GM12878 (cell line): ENCODE data around the gene HSPBAP1. TPM values are rescaled to one million over a fixed set of nuclear protein-coding genes. Genes with fewer than 3 reads are reported as not detected.

ENCODE experiments used
- ATAC-seq: fragments of 200-7000 bp; cut with Tn5 transposase; 3 replicates; pipeline ENCODE4 v1.9.1; 2020; ENCODE audit warnings: mild to moderate bottlenecking, moderate library complexity
- BruUV-seq: library from RNA; stranded (reverse); fragments of 400-500 nt; replicated peaks from 2 replicates; lab custom pipeline; 2021; lab: Mats Ljungman, UMichigan
- CTCF ChIA-PET: fragments of 300-600 bp; sonication (Branson Sonifier 250); formaldehyde crosslinking; extraction: SDS; loops from one replicate; lab custom pipeline; 2021; ENCODE audit warnings: inconsistent platforms; lab: Yijun Ruan, JAX
- POLR2A ChIA-PET: fragments of 350-600 bp; formaldehyde crosslinking; extraction: SDS; loops from one replicate; lab custom pipeline; 2021; ENCODE audit warnings: inconsistent platforms; lab: Charles Lee
- RAD21 ChIA-PET: fragments of 300-600 bp; sonication (Branson Sonifier 250); formaldehyde crosslinking; loops from one replicate; lab custom pipeline; 2023; ENCODE audit warnings: antibody characterized with exemption; ENCODE audit not compliant: unreplicated experiment; lab: Charles Lee
- SMC1A ChIA-PET: fragments of 300-600 bp; sonication (Branson Sonifier 250); formaldehyde crosslinking; loops from one replicate; lab custom pipeline; 2023; ENCODE audit not compliant: unreplicated experiment, uncharacterized antibody; lab: Charles Lee
- DNase-seq: peaks from one replicate; pipeline ENCODE4 v3.0.0-alpha.2; 2011; ENCODE audit warnings: low read depth, low spot score
- FAIRE-seq: peaks from 3 replicates; lab custom pipeline; 2011; peaks lifted over from hg19 to GRCh38; lab: Jason Lieb, UNC
- H2AFZ ChIP-seq: 2 replicates; pipeline ENCODE4 v1.6.0; 2011; ENCODE audit warnings: low read depth, low read length, control low read depth; ENCODE audit not compliant: control insufficient read depth
- H3K27ac ChIP-seq: 2 replicates; pipeline ENCODE4 v1.5.1; 2011; ENCODE audit warnings: control low read depth; ENCODE audit not compliant: control insufficient read depth, insufficient read depth
- H3K27me3 ChIP-seq, 2 experiments: replicated peaks in 1 of 2; 2 replicates each; pipeline versions ENCODE4 v1.6.0 to v1.6.1; 2011; ENCODE audit warnings: low read length in 1 of 2; ENCODE audit not compliant: control insufficient read depth in 2 of 2, insufficient read depth in 2 of 2
- H3K36me3 ChIP-seq, 2 experiments: 2 replicates each; pipeline ENCODE4 v1.5.1; 2011; ENCODE audit warnings: low read length in 1 of 2; ENCODE audit not compliant: control insufficient read depth in 2 of 2, insufficient read depth in 2 of 2
- H3K4me1 ChIP-seq: 2 replicates; pipeline ENCODE4 v1.6.1; 2011; ENCODE audit warnings: mild to moderate bottlenecking, low read length, moderate library complexity, mixed read lengths; ENCODE audit not compliant: control insufficient read depth, insufficient read depth
- H3K4me2 ChIP-seq: 2 replicates; pipeline ENCODE4 v1.6.0; 2011; ENCODE audit warnings: control low read depth; ENCODE audit not compliant: control insufficient read depth, insufficient read depth
- H3K4me3 ChIP-seq: fragments of 200-600 bp; sonication (generic); 2 replicates; pipeline ENCODE4 v1.5.1; 2016
- H3K79me2 ChIP-seq: 2 replicates; pipeline ENCODE4 v1.6.0; 2011; ENCODE audit warnings: low read length; ENCODE audit not compliant: control insufficient read depth, insufficient read depth
- H3K9ac ChIP-seq: 2 replicates; pipeline ENCODE4 v1.8.0; 2011; ENCODE audit warnings: low read length, control low read depth, mixed read lengths; ENCODE audit not compliant: control insufficient read depth, insufficient read depth
- H3K9me3 ChIP-seq: replicated peaks from 3 replicates; pipeline ENCODE4 v1.5.1; 2011; ENCODE audit warnings: mild to moderate bottlenecking, low read length; ENCODE audit not compliant: control insufficient read depth, insufficient read depth
- H4K20me1 ChIP-seq: 2 replicates; pipeline ENCODE4 v1.6.0; 2011; ENCODE audit not compliant: control insufficient read depth, insufficient read depth
- ATF3 ChIP-seq: IDR thresholded peaks from 2 replicates; pipeline ENCODE4 v1.6.1; 2011; ENCODE audit warnings: low read depth, mild to moderate bottlenecking, low read length, moderate library complexity, borderline replicate concordance; ENCODE audit errors: extremely low read depth
- BCL11A ChIP-seq: IDR thresholded peaks from 2 replicates; pipeline ENCODE4 v1.6.1; 2011; ENCODE audit warnings: low read depth, low read length
- NR2F1 ChIP-seq: fragments of 450-650 bp; conservative IDR thresholded peaks from 2 replicates; pipeline ENCODE4 v1.6.1; 2017; ENCODE audit warnings: mild to moderate bottlenecking
- PAX5 ChIP-seq: IDR thresholded peaks from 2 replicates; pipeline ENCODE4 v1.6.1; 2011; ENCODE audit warnings: low read depth, low read length, borderline replicate concordance
- RAD21 ChIP-seq: IDR thresholded peaks from 2 replicates; pipeline ENCODE4 v1.6.1; 2011; ENCODE audit warnings: mild to moderate bottlenecking, low read depth, low read length, moderate library complexity; ENCODE audit not compliant: insufficient read depth
- RAD51 ChIP-seq: fragments of 450-650 bp; IDR thresholded peaks from 2 replicates; pipeline ENCODE4 v1.6.1; 2016; ENCODE audit warnings: moderate library complexity, mild to moderate bottlenecking, inconsistent platforms
- RBBP5 ChIP-seq: fragments of 200-600 bp; sonication (generic); conservative IDR thresholded peaks from 2 replicates; pipeline ENCODE4 v1.6.1; 2016
- RELA ChIP-seq: fragments of 450-650 bp; IDR thresholded peaks from 2 replicates; pipeline ENCODE4 v1.8.0; 2014; ENCODE audit warnings: borderline replicate concordance; ENCODE audit not compliant: partially characterized antibody
- SP1 ChIP-seq: IDR thresholded peaks from one replicate; pipeline ENCODE4 v1.6.1; 2011; ENCODE audit warnings: low read depth, low read length
- ZNF687 ChIP-seq: fragments of 450-650 bp; IDR thresholded peaks from 2 replicates; pipeline ENCODE4 v1.6.1; 2017; ENCODE audit warnings: mild to moderate bottlenecking, moderate library complexity
- WGBS: methylation state at CpG from one replicate; pipeline ENCODE4 v1.1.6; 2016; ENCODE audit warnings: low lambda C conversion rate; ENCODE audit not compliant: insufficient replicate concordance, insufficient coverage; ENCODE audit errors: missing lambda C conversion rate; 5-methylcytosine and 5-hydroxymethylcytosine counted together
- in situ Hi-C: fragments of 300-500 bp; cut with MboI; formaldehyde crosslinking; loops from 9 replicates; pipeline ENCODE4 v1.14.3; 2018; ENCODE audit warnings: mixed read lengths
- intact Hi-C: fragments of 100-400 bp; cut with micrococcal nuclease; formaldehyde crosslinking; loops from one replicate; pipeline ENCODE4 v1.14.2; 2022; ENCODE audit not compliant: unreplicated experiment
- polyA plus RNA-seq, 11 experiments: library from polyadenylated mRNA; depleted of rRNA in 4 of 11; unstranded in 6 of 11; stranded (reverse) in 5 of 11; fragments of >200 nt; fragmentation: Nextera tagmentation in 4 of 11; fragmentation: Illumina TruSeq in 1 of 11; extraction: Ambion mirVana in 4 of 11; extraction: Trizol in 1 of 11; gene quantifications; 1 replicate in 1 of 11; 2 replicates in 10 of 11; pipeline versions ENCODE4 v1.2.1 to v1.2.3, GENCODE V29; 2011 to 2016; ENCODE audit warnings: inconsistent platforms in 2 of 11, missing spikeins in 2 of 11, low read depth in 1 of 11
- total RNA-seq, 4 experiments: library from RNA; depleted of rRNA in 3 of 4; stranded (reverse); fragments of >200 nt in 3 of 4; fragmentation: Illumina TruSeq in 1 of 4; extraction: Trizol in 1 of 4; gene quantifications; 2 replicates each; pipeline versions ENCODE4 v1.2.1 to v1.2.3, GENCODE V29; 2013 to 2021

HSPBAP1 gene
- total and polyA plus RNA-seq, 10 of the 15 experiments (the other 5 are each of a cell fraction or from before 2014, with no cell fraction given): 3.2 to 10.3 (median 7.9) TPM

GRCh38 chr3:122691195-122691594 is 102.4 kb downstream of the HSPBAP1 start (continued):
- peak; percentile 27; the same call in 1 of the 2 replicates for TF ChIP-seq ZNF687
- TF ChIP-seq, all 136 proteins: peak for 16

- ChIA-PET POLR2A (interaction anchor here (0.6 kb wide), 1 partner anchor 143 kb away, joined by 6 read pairs; no protein-coding TSS in a partner anchor), SMC1A (interaction anchor here (1.7 kb wide), 1 partner anchor 11 kb away, joined by 6 read pairs; no protein-coding TSS in a partner anchor), RAD21 (interaction anchor here (1.0 kb wide), 1 partner anchor 10 kb away, joined by 3 read pairs; no protein-coding TSS in a partner anchor), CTCF (interaction anchor here (1.5 kb wide), 1 partner anchor 11 kb away, joined by 5 read pairs; no protein-coding TSS in a partner anchor)
- Histone ChIP-seq H2AFZ (no peak overlapping the region), H3K79me2 (peaks cover 4% of the 10 kb centered on the region; the same call in 1 of the 2 replicates), H4K20me1 (0 out of 2 replicates have a peak, but pooled peaks cover 2% of the 10 kb centered on the region), H3K4me1 (peaks cover 14% of the 10 kb centered on the region), H3K36me3 (peaks cover 3 to 22% of the 10 kb centered on the region in 2 experiments), H3K27me3 (no peaks in the 10 kb centered on the region), H3K9me3 (peaks cover 2% of the 10 kb centered on the region; the same call in 1 of the 3 replicates), H3K27ac (no peak overlapping the region), H3K4me3 (no peak overlapping the region), H3K9ac (no peak overlapping the region), H3K4me2 (no peak overlapping the region)
- in situ Hi-C loops (no loop called here), intact Hi-C loops (no loop called here)
- DNase-seq (no peak), ATAC-seq (no peak), FAIRE-seq (no peak)
- BruUV-seq: no TSS peak
- 100% methylated on average over 1 of the region's 1 CpG for WGBS
- TF ChIP-seq ZNF687 (no peak), NR2F1 (no peak), SP1 (no peak), RAD21 (no peak), RELA (no peak), RAD51 (no peak), BCL11A (no peak), RBBP5 (no peak), PAX5 (no peak), ATF3 (no peak)
Measured at GRCh38 chr3:122690096-122690495, 103.5 kb downstream of the HSPBAP1 start.
